Measurements from ENCODE around the gene ST3GAL3. TPM values are rescaled to one million over a fixed set of nuclear protein-coding genes. Genes with fewer than 3 reads are reported as not detected.

ST3GAL3 gene
- total RNA-seq, 1 donor from 2014 or later, result 15.7 TPM

Small RNAs within 50 kb of the gene (small RNA-seq; reads per million reads assigned to genes)
- gene AL451062.2 (ENCODE audit: low replicate concordance), result not detected
- gene RF00026 (ENCODE audit: low replicate concordance), result not detected

Other genes starting within 250 kb of the ST3GAL3 start
- gene PTPRF, start 176.7 kb upstream of the ST3GAL3 start, total RNA-seq, result 79.3 TPM
- 37.1 TPM for gene KDM4A, start 57.4 kb upstream of the ST3GAL3 start, total RNA-seq
- 0.49 TPM for gene ARTN, start 226.3 kb downstream of the ST3GAL3 start, total RNA-seq
- gene IPO13, start 239.4 kb downstream of the ST3GAL3 start, total RNA-seq, result 7.8 TPM